ENCODE data around the gene ARL5C.
A peak's percentile ranks its signal among the peaks of the same experiment; 100 is the strongest.

The ARL5C gene, protein sequence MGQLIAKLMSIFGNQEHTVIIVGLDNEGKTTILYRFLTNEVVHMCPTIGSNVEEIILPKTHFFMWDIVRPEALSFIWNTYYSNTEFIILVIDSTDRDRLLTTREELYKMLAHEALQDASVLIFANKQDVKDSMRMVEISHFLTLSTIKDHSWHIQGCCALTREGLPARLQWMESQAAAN

DNA sequence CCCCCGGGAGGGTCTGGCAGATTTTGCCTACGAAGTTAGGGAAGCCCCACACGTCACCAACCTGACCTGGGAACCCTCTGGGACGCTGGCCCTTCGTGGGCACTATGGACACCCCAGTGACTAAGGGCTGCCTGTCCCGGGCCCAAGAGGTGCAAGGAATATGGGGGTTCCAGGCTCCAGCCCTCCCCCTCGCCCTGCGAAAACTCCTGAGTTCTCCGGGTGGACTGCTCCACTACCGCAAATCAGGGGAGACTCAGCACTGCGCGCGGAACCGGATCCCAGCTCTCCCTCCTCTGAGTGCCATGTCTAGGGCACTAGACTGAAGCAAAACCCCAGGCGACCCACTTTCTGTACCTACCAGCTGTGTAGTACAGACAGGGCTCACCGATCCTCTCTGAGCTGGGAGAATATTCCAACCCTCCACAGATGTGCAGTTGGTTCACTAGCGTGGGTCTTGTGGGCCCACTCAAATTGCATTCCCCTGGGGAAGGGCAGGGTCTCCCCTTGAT is at the start of gene ARL5C:
Gene ARL5C (minus strand): TSS at position 321 of the 509 bp plus-strand sequence. CDS start 401 bp downstream, outside the sequence.
- DNase-seq = no peak

DNA sequence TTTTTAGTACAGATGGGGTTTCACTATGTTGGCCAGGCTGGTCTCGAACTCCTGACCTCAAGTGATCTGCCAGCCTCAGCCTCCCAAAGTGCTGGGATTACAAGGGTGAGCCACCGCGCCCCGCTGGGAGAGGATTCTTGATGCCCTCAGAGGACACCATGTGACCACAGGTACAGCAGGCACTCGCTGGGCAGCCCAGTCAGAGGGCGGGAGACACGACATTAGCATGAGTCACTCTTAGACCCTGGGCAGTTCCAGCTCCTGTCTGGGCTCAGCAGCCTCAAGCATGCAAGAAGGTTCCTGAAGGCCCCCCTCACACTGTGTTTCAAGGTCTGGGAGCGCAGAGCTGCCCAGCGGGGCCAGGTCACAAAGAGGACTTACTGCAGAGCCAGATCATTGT is 47.9 kb upstream of the ARL5C start:
- no peak for DNase-seq

DNA sequence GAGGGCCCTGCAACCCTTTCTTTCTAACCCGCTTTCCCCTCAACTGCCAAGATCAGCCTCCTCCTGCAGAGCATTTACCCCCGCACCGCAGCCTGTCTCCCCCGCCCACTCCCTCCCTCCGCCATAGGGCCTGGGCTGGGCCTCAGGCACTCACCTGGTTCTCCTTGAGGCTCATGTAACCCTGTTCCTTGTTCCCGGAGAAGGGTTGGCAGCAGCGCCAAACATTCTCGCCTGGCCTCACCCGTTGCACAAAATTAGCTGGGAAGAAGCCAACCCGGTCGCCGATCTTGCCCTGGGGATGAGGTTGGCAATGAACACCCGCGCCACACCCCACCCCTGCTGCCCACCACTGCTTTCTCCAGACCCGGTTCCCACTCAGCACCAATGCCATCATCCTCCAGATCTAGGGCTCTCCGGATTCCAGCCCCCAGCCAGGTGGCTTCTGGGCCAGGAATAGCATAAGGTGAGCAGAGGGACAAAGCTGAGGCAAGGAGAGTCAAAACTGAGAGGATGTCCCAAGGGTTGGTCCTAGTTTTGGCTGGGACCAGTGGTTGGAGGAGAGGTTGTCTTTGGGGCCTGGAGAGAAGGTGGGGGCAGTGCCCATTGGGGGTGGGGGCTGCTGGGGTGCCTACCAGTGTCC is 47.0 kb upstream of the ARL5C start:
- DNase-seq = peak; percentile 43

DNA sequence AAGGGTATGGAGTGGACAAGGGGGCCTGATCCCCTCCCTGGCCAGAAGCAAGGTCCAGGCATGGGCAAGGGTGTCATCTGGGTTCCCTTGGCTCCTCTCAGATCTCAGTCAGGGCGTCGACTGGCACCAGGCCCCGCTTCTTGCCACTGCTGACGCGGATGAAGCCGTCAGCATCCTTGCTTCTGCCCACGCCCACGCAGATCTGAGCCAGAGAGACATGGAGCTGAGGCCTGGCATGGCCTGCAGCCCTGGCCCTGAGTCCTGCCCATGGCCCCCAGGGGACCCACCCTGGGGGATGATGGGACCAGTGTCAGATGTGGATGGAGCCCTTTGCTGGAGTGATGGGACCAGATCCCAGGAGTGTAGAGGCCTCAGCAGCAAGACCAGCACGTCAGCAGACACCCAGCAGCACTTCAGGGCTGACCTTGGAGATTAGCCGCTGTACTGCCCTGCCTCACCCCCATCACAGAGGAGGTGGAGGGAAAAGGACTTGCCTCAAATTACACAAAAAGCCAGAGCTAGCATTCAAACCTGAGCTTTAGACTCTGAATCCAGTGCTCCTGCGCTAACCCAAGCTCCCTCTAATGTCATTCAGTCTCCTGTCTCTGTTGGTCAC is 46.3 kb upstream of the ARL5C start:
- DNase-seq = no peak

DNA sequence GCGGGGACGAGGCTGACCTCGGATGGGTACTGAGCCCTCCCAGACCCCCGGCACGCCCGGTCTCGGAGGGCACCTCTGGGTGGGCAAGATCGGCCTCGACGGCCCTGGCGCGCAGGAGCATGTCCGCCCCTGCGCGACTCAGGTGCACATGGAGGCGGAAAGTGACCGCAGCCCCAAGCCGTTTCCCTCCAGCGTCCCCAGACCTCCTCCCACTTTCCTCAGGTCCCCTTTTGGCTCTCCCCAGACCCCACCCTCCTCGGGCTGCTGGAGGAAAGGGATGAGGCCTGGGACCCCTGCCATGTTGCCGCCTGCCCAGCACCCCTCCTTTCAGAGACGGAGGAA is 44.1 kb upstream of the ARL5C start:
- no peak for DNase-seq

DNA sequence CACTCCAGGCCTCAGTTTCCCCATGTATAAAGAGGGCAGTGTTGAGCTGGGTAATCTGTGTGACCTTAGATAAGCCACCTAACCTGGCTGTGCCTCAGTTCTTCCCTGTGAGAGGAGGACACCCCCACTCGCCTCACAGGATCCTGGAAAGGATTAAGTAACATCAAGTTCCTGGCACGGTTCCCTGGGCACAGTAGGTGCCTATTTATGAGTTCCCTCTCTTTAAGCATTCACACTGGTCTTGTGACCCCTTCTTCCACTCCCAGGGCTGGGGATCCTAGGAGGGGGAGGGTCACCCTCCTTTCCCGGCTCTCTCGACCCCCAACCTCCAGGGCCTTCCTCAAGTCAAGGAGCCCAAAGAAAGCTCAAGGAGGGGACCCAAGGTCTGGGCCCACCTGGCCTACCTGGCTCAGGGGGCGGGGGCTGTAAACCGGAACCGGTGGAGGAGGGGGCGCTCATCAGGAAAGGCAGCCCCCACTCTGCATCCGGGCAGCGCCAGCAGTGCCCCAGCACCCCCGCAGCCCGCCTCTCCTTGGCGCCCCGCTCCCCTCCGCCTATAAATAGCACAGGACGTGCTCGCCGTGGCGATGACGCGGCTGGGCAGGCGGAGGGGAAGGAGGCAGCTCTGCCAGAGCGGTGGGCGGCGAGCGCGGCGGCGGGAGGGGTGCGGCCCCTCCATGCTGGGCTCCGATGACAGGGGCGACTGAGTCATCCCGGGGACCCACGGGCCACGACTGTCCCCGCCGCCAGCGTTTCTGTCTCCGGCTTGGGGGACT is 43.5 kb upstream of the ARL5C start:
- DNase-seq = peak; percentile 95

DNA sequence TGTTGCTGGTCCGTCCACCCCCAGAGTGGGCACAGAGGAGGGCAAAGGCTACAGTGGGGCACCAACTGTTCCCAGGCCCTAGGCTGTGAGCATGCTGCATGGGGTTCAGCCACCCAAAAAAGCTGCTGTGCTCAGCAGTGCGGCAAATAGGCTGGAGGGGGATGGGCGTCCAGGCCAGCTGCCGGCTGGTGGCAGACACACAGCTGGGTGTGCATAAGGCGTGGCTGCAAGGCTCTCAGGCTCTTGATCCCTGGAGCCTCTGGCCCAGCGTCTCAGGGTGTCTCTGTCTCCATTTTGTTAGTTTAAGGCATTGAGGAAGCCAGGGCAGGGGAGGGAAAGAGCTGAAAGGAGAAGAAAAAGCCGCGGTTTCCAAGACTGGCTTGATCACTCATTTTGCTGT is 42.9 kb upstream of the ARL5C start:
- peak; percentile 94 for DNase-seq

DNA sequence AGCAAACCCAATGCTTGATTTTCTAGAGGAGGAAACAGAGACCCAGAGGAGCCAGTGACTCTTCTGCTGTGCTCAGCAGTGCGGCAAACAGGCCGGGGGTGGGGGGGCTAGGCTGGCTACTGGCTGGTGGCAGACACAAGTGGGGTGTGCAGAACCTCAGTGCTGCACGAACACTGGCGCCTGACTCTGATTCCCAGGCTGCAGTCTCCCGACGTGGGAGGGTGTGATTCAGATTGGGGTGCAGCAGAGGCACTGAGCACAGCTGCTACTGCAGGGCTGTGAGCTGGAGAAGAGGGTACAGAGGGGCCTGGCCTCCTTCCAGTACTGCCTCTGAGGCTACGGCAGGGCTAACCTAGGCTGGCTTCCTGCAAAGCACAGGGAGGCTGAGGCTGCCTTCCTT is 42.2 kb upstream of the ARL5C start:
- peak; percentile 53 for DNase-seq

DNA sequence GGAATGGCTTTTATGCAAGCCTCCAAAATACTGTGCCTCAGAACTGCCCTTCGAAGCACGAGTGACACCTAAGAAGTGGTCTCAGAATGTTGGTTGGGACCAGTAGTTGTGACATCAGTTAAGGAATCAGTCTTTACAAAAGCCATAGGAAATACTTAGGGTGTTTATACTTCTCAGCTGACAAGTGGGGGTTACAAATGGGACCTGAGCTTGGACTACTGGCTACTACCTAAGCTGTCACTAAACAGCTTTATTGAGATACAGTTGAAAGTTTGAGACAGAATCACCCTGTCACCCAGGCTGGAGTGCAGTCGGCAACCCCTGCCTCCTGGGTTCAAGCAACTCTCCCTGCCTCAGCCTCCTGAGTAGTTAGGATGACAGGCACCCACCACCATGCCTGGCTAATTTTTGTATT is 39.2 kb upstream of the ARL5C start:
- no peak for DNase-seq

DNA sequence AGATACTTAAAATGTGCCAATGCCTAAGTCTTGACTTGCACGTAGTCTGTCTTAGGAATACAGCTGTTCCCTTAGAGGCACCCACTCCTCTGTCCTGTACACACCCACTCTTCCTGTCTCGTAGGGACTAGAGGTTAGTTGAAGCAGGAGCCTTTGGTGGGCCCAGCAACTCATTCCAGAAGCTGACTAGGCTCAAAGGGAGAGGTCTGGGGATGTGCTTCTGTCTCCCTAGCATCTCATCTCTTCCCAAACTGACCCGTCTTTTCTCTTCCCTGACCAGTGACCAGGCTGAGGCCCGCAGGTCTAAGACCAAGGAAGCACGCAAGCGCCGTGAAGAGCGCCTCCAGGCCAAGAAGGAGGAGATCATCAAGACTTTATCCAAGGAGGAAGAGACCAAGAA is 38.3 kb upstream of the ARL5C start:
- DNase-seq = no peak

DNA sequence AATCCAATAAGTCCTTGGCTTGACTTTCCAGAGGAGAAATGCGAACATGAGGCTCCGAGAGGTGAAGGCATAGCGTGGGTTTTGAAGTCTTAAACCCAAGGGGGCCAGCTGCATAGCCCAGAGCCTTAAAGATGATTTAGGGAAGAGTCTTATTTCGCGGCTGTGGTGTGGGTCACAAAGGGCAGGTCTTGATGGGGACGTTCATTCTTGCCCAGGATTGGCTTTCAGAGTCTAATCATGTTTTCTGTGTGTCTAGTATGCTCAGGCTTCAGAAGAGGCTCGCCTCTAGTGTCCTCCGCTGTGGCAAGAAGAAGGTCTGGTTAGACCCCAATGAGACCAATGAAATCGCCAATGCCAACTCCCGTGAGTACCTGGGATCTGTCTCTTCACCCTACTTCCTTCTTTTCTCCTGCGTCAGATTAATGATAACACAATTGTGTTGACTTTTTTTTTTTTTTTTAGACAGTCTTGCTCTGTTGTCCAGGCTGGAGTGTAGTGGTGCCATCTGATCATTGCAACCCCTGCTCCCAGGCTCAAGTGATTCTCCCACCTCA is 35.1 kb upstream of the ARL5C start:
- no peak for DNase-seq

DNA sequence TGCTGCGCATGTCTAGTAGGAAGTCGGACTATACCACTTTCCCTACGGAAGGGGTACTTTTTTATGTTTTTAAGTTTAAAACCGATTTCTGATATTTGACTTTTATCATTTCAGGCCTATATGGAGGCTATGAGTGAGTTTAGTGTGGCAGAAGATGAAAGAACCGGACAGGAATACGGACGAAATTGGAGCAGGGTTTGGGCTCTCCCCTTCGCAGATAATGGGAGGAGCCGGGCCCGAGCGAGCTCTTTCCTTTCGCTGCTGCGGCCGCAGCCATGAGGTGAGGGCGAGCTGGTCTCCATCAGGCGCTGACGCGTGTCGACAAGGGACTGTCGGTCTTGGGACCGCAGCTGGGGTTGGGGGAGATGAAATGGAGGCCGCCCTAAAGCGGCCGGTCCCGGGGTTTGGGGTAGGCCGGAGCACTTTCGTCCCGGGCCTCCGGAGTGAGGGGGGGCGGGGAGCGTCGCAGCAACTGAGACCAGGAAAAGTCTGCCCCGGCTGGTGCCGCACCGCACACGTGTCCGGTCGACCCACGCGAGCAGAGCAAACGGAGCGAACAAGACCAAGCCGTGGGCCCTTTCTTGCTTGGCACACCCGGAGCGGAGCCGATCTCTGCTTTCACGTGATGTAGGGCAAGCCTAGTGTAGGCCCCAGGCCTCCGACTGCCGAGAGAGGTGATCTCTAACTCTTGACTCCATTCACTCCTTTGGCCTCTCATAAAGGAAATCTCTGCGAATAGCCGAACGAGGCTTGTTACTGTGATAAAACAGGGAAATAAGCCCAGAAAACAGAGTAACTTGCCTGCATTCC is 34.3 kb upstream of the ARL5C start, which contains the start of gene RPL19:
Gene RPL19 (plus strand): TSS at position 214 of the 810 bp plus-strand sequence. CDS start 62 bp downstream, at position 276.
- DNase-seq = peak; percentile 92

DNA sequence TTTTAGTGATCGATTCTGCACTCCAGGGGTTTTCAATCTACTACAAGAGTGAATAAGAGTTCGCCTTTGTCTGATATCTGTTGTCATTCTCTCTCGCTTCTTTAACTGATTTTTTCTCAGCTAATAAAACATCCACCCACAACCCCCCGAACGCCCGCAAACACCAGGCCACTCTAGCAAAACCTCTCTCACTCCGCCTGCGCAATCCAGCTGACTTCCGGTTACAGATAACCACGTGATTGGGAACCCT is 33.8 kb upstream of the ARL5C start:
- peak; percentile 98 for DNase-seq

DNA sequence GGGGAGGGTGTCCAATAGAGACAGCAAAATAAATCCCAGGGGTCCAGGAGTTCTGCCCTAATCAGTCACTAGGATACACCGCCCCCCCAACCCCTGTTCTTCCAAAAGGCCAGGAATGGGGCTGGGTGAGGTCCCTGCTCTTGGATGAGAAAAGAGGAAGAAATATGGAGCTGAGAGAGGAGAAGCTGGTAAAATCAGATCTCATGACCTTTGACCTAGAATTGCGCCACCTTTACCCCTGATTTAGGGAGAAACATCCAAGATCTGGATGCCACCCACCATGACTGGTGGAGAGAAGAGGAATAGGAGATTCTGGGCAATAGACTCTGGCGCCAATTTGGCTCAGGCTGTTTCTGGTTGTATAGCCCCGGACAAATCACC is 32.2 kb upstream of the ARL5C start:
- peak; percentile 49 for DNase-seq

DNA sequence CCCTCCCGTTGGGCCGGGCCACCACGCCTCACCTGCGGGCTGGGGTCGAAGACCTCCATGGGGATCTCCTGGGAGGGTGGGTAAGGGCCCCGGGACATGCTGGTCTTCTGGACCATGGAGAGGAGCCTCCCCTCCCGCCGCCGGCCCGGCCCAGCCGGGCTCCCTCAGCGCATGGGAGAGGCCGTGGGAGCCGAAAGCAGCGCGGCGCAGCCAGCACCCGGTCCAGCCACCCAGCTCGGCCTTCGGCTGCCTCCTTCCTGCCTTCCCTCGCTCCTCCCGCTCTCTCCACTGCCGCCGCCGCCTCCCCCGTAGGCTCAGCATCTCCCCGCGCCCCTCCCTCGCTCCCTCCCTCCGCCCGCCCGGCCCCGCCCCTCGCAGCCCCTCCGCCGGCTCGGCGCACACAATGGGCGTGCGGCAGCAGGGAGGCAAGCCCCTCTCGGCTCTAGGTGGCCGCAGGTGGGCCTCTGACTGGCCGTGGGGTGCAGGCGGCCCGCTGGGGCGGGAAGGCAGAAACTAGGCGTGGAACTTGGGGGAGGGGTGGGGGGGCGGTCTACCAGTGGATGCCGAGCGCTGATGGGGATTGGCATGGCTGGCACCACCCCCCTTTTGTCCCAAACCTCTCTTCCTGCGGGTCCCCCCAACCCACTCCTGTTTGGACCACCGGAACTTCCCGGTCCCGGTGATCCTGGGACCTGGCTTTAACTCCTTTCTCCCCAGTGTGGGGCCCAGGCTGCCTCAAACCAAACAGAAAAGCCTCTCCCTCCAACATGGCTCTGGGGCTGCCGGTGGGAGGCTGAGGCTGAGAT is 31.6 kb upstream of the ARL5C start, which contains the start of gene CACNB1:
Gene CACNB1 (minus strand): TSS at position 290 of the 806 bp plus-strand sequence. CDS start 174 bp downstream, at position 116.
- peak; percentile 92 for DNase-seq

DNA sequence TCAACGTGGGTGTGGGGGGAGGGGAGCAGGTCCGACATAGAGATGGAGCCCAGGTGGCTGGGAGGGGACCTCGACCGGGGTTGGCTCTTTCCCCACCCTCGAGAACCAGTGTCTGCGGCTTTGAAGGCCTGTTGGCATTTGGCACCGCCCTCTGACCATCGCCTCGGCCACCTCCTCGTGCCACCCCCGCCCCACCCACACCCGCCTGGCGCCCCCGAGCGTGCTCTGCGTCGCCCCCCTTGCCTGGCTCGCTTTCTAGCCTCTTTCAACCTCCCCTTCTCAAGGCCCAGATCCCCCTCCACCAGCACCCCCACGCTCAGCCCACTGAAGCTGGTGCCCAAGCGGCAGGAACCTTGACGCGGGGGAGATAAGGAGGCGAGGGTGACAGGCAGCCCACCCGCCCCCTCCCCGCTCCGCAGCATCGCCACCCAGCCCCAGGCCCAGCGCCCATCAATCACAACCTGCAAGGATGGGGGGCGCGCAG is 30.9 kb upstream of the ARL5C start:
- DNase-seq = peak; percentile 52

DNA sequence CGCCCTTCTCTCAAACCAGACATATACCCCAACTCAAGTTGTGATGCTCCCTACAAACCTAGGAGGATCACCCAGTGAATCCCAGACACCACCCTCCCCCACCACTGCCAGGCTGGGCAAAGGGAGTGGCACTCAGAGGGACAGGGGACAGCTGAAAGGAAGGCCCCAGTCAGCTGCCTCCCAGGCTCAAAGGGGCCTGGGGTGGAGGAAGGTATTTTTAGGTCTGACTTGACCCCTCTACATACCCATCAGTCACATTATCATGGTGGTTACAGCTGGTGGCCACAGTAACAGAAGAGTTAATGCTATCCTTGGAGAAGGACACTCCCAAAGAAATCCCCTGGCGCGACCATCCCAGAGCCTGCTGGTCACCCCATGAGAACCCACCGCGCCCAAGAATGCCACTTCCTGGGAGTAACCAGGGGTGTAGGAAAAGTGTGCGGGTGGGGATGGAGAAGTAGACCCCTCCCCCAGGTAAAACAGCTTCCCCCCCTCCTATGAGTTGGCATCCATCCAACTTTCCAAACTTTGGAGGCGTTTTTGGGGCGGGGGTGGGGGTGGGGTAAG is 30.4 kb upstream of the ARL5C start:
- DNase-seq = no peak

DNA sequence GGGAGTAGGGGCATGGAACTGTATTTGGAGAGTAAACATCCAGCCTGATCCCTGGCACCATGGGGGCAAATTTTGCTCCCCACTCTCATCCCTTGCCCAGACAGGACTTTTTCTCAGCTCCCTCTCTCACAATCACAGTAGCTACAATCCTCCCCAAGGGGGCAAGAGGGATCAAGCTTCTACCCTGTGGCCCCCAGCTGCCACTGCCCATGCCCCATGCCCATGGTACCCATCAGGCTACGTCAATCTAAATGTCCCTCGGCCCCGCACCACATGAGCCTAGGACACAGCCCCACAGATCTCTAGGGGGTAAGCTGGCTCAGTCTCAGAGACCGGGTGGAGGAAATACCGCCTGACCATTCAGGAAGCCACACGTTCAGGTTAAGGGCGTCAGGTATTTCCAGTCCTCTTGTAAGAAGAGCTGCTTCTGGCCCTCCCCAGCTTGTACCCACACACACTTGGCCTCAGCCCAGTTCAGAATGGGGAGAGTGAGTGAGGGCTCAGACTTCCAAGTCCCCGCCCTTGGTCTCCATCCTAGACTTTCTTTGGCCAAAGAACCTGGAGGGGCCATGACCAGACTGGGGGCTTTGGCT is 29.7 kb upstream of the ARL5C start:
- no peak for DNase-seq

DNA sequence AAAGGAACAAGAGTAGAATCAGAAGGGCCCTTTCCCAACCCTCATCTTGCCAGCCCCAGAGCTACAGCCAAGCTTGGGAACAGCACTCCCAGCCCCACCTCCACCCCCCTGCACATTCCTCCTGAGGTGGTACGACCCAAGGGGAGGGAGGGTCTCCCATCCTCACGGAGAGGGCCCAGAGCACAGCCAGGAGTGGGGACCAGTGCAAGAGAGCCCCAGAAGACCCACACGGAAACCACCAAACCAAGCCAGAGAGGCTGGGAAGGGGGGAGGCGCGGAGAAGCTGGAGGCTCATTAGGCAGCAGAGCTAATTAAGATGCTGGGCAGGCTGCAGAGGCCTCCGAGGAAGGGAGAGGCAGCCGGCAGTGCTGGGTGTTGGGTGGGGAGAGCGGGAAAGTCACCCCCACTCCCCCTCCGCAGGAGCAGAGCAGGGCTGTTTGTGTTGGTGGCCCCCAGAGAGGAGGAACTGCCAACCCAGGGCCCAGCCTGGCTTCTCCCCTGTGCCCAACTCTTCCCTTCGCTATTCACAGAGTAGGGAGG is 29.1 kb upstream of the ARL5C start:
- DNase-seq = no peak

Data from NCI-H69 (cell line).